CD14-positive monocyte (primary cell): ENCODE results near the gene EPB41. TPM values are rescaled to one million over a fixed set of nuclear protein-coding genes. Genes with fewer than 3 reads are reported as not detected.
A peak's percentile ranks its signal among the peaks of the same experiment; 100 is the strongest.

ENCODE experiments used
- DNase-seq, 3 donors: peaks; one replicate each; pipeline ENCODE4 v3.0.0-alpha.2; 2011 to 2022
- H2AFZ ChIP-seq: 2 replicates; pipeline ENCODE4 v1.6.0; 2012; ENCODE audit warnings: mild to moderate bottlenecking, low read depth, low read length, inconsistent platforms; ENCODE audit not compliant: insufficient read depth, poor library complexity, severe bottlenecking
- H3K27ac ChIP-seq, 2 donors: 1 replicate in 1 of 2; 2 replicates in 1 of 2; pipeline ENCODE4 v1.5.1; 2012 to 2013; ENCODE audit warnings: low read length in 2 of 2, control low read depth in 1 of 2, inconsistent platforms in 1 of 2, low read depth in 1 of 2, mild to moderate bottlenecking in 1 of 2
- H3K27me3 ChIP-seq, 2 donors: one replicate each; pipeline versions ENCODE4 v1.6.0 to v1.6.1; 2011 to 2013; ENCODE audit warnings: low read length in 2 of 2; ENCODE audit not compliant: control insufficient read depth in 2 of 2, insufficient read depth in 2 of 2
- H3K36me3 ChIP-seq, 2 donors: replicated peaks in 1 of 2; 1 replicate in 1 of 2; 2 replicates in 1 of 2; pipeline versions ENCODE4 v1.5.1 to v1.6.1; 2012 to 2013; ENCODE audit warnings: low read length in 2 of 2, control low read depth in 1 of 2, inconsistent platforms in 1 of 2, mild to moderate bottlenecking in 1 of 2; ENCODE audit not compliant: insufficient read depth in 2 of 2, control insufficient read depth in 1 of 2
- H3K4me1 ChIP-seq, 2 donors: 1 replicate in 1 of 2; 2 replicates in 1 of 2; pipeline versions ENCODE4 v1.5.1 to v1.6.1; 2012 to 2013; ENCODE audit warnings: low read length in 2 of 2, control low read depth in 1 of 2, inconsistent platforms in 1 of 2, mild to moderate bottlenecking in 1 of 2, moderate library complexity in 1 of 2; ENCODE audit not compliant: insufficient read depth in 2 of 2, control insufficient read depth in 1 of 2
- H3K4me2 ChIP-seq: replicated peaks from 2 replicates; pipeline ENCODE3; 2012; ENCODE audit warnings: low read length, moderate library complexity, mild to moderate bottlenecking; ENCODE audit not compliant: poor library complexity, severe bottlenecking; ENCODE audit errors: extremely low read depth
- H3K4me3 ChIP-seq, 3 experiments: fragments of 200-600 bp in 1 of 3; sonication (generic) in 1 of 3; replicated peaks in 1 of 3; 1 replicate in 2 of 3; 2 replicates in 1 of 3; pipeline ENCODE4 v1.5.1; 2011 to 2013; ENCODE audit warnings: low read length in 3 of 3, mild to moderate bottlenecking in 3 of 3, control low read depth in 2 of 3, low read depth in 2 of 3, inconsistent platforms in 1 of 3, moderate library complexity in 1 of 3
- H3K79me2 ChIP-seq: 2 replicates; pipeline ENCODE4 v1.6.0; 2012; ENCODE audit warnings: mild to moderate bottlenecking, control low read depth, inconsistent platforms, low read length, moderate library complexity; ENCODE audit not compliant: insufficient read depth
- H3K9ac ChIP-seq: 2 replicates; pipeline ENCODE4 v1.6.0; 2017; ENCODE audit warnings: low read length, mild to moderate bottlenecking; ENCODE audit not compliant: insufficient read depth, poor library complexity, severe bottlenecking
- H3K9me3 ChIP-seq, 2 donors: replicated peaks in 1 of 2; 1 replicate in 1 of 2; 2 replicates in 1 of 2; pipeline versions ENCODE4 v1.5.1 to v1.6.1; 2012 to 2013; ENCODE audit warnings: low read length in 2 of 2, control low read depth in 1 of 2; ENCODE audit not compliant: control insufficient read depth in 1 of 2, insufficient read depth in 1 of 2
- H4K20me1 ChIP-seq: 2 replicates; pipeline ENCODE4 v1.6.0; 2012; ENCODE audit warnings: mild to moderate bottlenecking, low read length, control low read depth, moderate library complexity; ENCODE audit not compliant: insufficient read depth
- H3K27ac Mint-ChIP-seq, 7 donors: one replicate each; pipeline ENCODE4 v1.8.0; 2020; ENCODE audit warnings: mild to moderate bottlenecking in 7 of 7, mixed read lengths in 7 of 7, moderate library complexity in 6 of 7, inconsistent platforms in 2 of 7
- H3K27me3 Mint-ChIP-seq, 3 donors: one replicate each; pipeline ENCODE4 v1.8.0; 2021 to 2022; ENCODE audit warnings: low read depth in 3 of 3, mild to moderate bottlenecking in 3 of 3, mixed read lengths in 3 of 3, moderate library complexity in 3 of 3, inconsistent platforms in 1 of 3
- H3K36me3 Mint-ChIP-seq, 2 donors: one replicate each; pipeline ENCODE4 v1.8.0; 2020; ENCODE audit warnings: mixed read lengths in 2 of 2, inconsistent platforms in 1 of 2, mild to moderate bottlenecking in 1 of 2
- H3K4me1 Mint-ChIP-seq: one replicate; pipeline ENCODE4 v1.8.0; 2020; ENCODE audit warnings: mild to moderate bottlenecking, mixed read lengths
- H3K4me3 Mint-ChIP-seq, 2 donors: one replicate each; pipeline ENCODE4 v1.8.0; 2020; ENCODE audit warnings: mild to moderate bottlenecking in 2 of 2, mixed read lengths in 2 of 2, moderate library complexity in 1 of 2
- H3K9me3 Mint-ChIP-seq, 7 donors: one replicate each; pipeline ENCODE4 v1.8.0; 2020 to 2022; ENCODE audit warnings: mixed read lengths in 7 of 7, mild to moderate bottlenecking in 6 of 7, moderate library complexity in 6 of 7, inconsistent platforms in 2 of 7
- WGBS: methylation state at CpG from one replicate; pipeline ENCODE4 v1.1.5; 2013; ENCODE audit warnings: missing lambda C conversion rate; ENCODE audit not compliant: insufficient coverage; 5-methylcytosine and 5-hydroxymethylcytosine counted together
- intact Hi-C, 2 donors: fragments of 100-400 bp; cut with micrococcal nuclease; formaldehyde crosslinking; loops; one replicate each; pipeline versions ENCODE4 v1.15.0 to v1.15.1; 2023
- polyA plus RNA-seq, 3 donors: library from polyadenylated mRNA; depleted of rRNA in 1 of 3; unstranded in 2 of 3; stranded (reverse) in 1 of 3; fragments of 300-500 nt in 2 of 3; fragments of >200 nt in 1 of 3; fragmentation: Illumina TruSeq in 2 of 3; gene quantifications; 1 replicate in 2 of 3; 2 replicates in 1 of 3; pipeline ENCODE4 v1.2.3, GENCODE V29; 2012 to 2021
- TF ChIP-seq, protein P1 (sequence below): fragments of 200-600 bp; IDR thresholded peaks from one replicate; pipeline ENCODE4 v1.8.0; 2022; ENCODE audit warnings: antibody characterized with exemption, mild to moderate bottlenecking

The EPB41 gene
- polyA plus RNA-seq, 3 donors, result 11.3 to 19.4 (median 18.9) TPM

DNA sequence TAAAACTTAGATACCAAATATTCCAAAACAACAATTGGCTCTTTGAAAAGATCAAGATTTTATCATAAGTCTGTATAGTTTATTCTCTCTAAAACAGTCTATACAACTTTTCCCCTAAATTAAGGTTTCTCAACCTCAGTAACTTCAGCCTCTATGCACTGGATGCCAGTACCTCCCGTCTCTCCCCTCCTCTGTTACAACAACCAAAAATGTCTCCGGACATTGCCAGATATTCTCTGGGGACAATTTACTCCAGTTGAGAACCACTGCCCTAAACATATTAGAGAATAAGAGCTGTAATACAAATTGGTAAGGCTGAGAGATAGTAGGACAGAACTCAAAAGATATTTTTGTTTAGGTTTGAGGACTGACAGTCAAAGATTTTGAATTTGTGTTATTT, 137.7 kb downstream of the EPB41 start:
- Mint-ChIP-seq H3K4me1 (no peaks in the 10 kb centered on the region), H3K27me3 (peaks cover 0 to 2% (median 0%) of the 10 kb centered on the region in 3 donors), H3K27ac (no peak overlapping the region), H3K9me3 (no peaks in the 10 kb centered on the region), H3K4me3 (no peak overlapping the region), H3K36me3 (peaks cover 37 to 52% of the 10 kb centered on the region in 2 donors)
- no peaks in the 10 kb centered on the region for H3K79me2 ChIP-seq
- H4K20me1 ChIP-seq, result no peaks in the 10 kb centered on the region
- H3K4me1 ChIP-seq, result no peaks in the 10 kb centered on the region
- H3K4me2 ChIP-seq, result no peak overlapping the region
- H2AFZ ChIP-seq, result no peak overlapping the region
- 100% methylated on average over 1 of the region's 2 CpGs for WGBS
- H3K9ac ChIP-seq, result no peak overlapping the region
- H3K27ac ChIP-seq, result no peak overlapping the region
- intact Hi-C loops, result no loop called here
- TF ChIP-seq, protein P1, sequence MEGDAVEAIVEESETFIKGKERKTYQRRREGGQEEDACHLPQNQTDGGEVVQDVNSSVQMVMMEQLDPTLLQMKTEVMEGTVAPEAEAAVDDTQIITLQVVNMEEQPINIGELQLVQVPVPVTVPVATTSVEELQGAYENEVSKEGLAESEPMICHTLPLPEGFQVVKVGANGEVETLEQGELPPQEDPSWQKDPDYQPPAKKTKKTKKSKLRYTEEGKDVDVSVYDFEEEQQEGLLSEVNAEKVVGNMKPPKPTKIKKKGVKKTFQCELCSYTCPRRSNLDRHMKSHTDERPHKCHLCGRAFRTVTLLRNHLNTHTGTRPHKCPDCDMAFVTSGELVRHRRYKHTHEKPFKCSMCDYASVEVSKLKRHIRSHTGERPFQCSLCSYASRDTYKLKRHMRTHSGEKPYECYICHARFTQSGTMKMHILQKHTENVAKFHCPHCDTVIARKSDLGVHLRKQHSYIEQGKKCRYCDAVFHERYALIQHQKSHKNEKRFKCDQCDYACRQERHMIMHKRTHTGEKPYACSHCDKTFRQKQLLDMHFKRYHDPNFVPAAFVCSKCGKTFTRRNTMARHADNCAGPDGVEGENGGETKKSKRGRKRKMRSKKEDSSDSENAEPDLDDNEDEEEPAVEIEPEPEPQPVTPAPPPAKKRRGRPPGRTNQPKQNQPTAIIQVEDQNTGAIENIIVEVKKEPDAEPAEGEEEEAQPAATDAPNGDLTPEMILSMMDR, result no peak
- DNase-seq, result no peak
- H3K27me3 ChIP-seq, result no peaks in the 10 kb centered on the region
- peaks cover 38 to 59% of the 10 kb centered on the region in 2 donors for H3K36me3 ChIP-seq
- no peaks in the 10 kb centered on the region for H3K9me3 ChIP-seq
- H3K4me3 ChIP-seq, result no peak overlapping the region

DNA sequence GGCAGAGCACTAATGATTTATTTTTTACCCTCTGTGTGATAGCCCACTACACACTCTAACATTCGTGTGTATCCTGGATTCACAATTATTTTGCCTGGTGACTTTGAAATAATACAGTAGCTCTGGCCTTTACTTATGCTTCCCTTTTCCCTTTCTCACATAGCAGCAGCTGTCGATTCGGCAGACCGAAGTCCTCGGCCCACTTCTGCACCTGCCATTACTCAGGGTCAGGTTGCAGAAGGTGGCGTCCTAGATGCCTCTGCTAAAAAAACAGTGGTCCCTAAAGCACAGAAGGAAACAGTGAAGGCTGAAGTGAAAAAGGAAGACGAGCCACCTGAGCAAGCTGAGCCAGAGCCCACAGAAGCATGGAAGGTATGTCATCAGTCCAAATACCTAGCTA, 138.6 kb downstream of the EPB41 start:
- no peak overlapping the region for H3K4me3 Mint-ChIP-seq
- no peaks in the 10 kb centered on the region for H3K4me1 Mint-ChIP-seq
- TF ChIP-seq, protein P1, result no peak
- no peaks in the 10 kb centered on the region for H3K9me3 Mint-ChIP-seq
- Histone ChIP-seq H3K4me2 (no peak overlapping the region), H2AFZ (no peak overlapping the region), H3K79me2 (no peaks in the 10 kb centered on the region), H3K36me3 (peaks cover 36 to 67% of the 10 kb centered on the region in 2 donors), H3K27ac (no peak overlapping the region), H3K9ac (no peak overlapping the region), H3K27me3 (no peaks in the 10 kb centered on the region), H3K4me3 (no peak overlapping the region), H3K4me1 (no peaks in the 10 kb centered on the region), H3K9me3 (no peaks in the 10 kb centered on the region), H4K20me1 (no peaks in the 10 kb centered on the region)
- intact Hi-C loops, result no loop called here
- WGBS, result 100% methylated on average over 2 of the region's 7 CpGs
- H3K36me3 Mint-ChIP-seq, result peaks cover 35 to 45% of the 10 kb centered on the region in 2 donors
- peaks cover 0 to 2% (median 0%) of the 10 kb centered on the region in 3 donors for H3K27me3 Mint-ChIP-seq
- DNase-seq, result no peak
- peak overlapping the region in 1 of 7 donors; percentile 70 for H3K27ac Mint-ChIP-seq
